ENCODE measurements around the gene CALML3. TPM values are rescaled to one million over a fixed set of nuclear protein-coding genes. Genes with fewer than 3 reads are reported as not detected.

CALML3 gene
- total RNA-seq, 1 donor = not detected

DNA sequence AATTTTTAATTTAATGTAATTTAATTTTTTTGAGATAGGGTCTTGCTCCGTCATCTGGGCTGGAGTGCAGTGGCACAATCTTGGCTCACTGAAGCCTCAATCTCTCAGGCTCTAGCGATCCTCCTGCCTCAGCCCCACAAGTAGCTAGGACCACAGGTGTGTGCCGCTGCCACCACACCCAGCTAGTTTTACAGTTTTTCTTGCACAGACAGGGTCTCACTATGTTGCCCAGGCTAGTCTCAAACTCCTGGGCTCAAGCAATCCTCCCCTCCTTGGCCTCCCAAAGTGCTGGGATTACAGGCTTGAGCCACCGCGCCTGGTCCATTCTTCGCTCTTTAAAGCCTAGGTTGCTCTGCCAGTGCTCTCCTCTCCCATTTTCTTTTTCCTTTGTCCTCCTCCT lies 12.9 kb downstream of the CALML3 start:
- Histone ChIP-seq H3K27ac (ENCODE audit: low read depth, low read length) (no peak overlapping the region), H3K4me1 (ENCODE audit: insufficient read depth, low read length) (peaks cover 11% of the 10 kb centered on the region), H2AFZ (ENCODE audit: low read length) (no peak overlapping the region), H3K36me3 (ENCODE audit: insufficient read depth, low read length) (no peaks in the 10 kb centered on the region), H3K9me3 (ENCODE audit: low read depth, low read length) (no peaks in the 10 kb centered on the region), H4K20me1 (ENCODE audit: insufficient read depth, low read length) (no peaks in the 10 kb centered on the region), H3K4me3 (ENCODE audit: insufficient read depth, low read length) (no peak overlapping the region), H3K79me2 (ENCODE audit: insufficient read depth, low read length) (no peaks in the 10 kb centered on the region), H3K27me3 (ENCODE audit: insufficient read depth, low read length) (peaks cover 5% of the 10 kb centered on the region), H3K4me2 (ENCODE audit: insufficient read depth, low read length) (no peak overlapping the region)
- TF ChIP-seq, protein P1, sequence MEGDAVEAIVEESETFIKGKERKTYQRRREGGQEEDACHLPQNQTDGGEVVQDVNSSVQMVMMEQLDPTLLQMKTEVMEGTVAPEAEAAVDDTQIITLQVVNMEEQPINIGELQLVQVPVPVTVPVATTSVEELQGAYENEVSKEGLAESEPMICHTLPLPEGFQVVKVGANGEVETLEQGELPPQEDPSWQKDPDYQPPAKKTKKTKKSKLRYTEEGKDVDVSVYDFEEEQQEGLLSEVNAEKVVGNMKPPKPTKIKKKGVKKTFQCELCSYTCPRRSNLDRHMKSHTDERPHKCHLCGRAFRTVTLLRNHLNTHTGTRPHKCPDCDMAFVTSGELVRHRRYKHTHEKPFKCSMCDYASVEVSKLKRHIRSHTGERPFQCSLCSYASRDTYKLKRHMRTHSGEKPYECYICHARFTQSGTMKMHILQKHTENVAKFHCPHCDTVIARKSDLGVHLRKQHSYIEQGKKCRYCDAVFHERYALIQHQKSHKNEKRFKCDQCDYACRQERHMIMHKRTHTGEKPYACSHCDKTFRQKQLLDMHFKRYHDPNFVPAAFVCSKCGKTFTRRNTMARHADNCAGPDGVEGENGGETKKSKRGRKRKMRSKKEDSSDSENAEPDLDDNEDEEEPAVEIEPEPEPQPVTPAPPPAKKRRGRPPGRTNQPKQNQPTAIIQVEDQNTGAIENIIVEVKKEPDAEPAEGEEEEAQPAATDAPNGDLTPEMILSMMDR (IDR thresholded peaks at IDR 0.05; ENCODE audit: extremely low read depth, low read depth, low read length) = no peak
- DNase-seq (ENCODE audit: insufficient read length, low spot score, missing footprints) = no peak

DNA sequence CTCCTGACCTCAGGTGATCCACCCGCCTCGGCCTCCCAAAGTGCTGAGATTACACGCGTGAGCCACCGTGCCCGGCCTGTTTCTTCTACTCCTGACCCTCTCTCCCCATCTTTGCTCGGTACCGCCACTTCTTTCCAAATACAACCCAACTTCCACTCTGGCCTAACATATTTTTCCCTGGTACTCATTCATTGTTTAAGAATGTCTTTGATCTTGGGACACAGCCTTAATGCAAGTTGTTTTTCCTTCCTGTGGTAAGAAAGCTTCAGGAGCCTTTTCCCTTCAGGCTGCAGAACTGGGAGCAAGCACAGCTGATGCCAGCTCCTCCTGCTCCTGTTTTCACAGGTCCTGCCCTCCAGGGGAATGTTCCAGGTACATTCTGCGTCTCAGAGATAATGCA lies 13.7 kb downstream of the CALML3 start:
- DNase-seq (ENCODE audit: insufficient read length, low spot score, missing footprints) = peak; percentile 62
- peaks cover 5% of the 10 kb centered on the region for H3K27me3 ChIP-seq (ENCODE audit: insufficient read depth, low read length)
- H3K4me2 ChIP-seq (ENCODE audit: insufficient read depth, low read length) = no peak overlapping the region
- no peaks in the 10 kb centered on the region for H3K36me3 ChIP-seq (ENCODE audit: insufficient read depth, low read length)
- H3K27ac ChIP-seq (ENCODE audit: low read depth, low read length) = no peak overlapping the region
- H4K20me1 ChIP-seq (ENCODE audit: insufficient read depth, low read length) = no peaks in the 10 kb centered on the region
- no peaks in the 10 kb centered on the region for H3K79me2 ChIP-seq (ENCODE audit: insufficient read depth, low read length)
- H3K4me3 ChIP-seq (ENCODE audit: insufficient read depth, low read length) = no peak overlapping the region
- TF ChIP-seq, protein P1 (IDR thresholded peaks at IDR 0.05; ENCODE audit: extremely low read depth, low read depth, low read length) = no peak
- H2AFZ ChIP-seq (ENCODE audit: low read length) = no peak overlapping the region
- H3K4me1 ChIP-seq (ENCODE audit: insufficient read depth, low read length) = peaks cover 11% of the 10 kb centered on the region
- H3K9me3 ChIP-seq (ENCODE audit: low read depth, low read length) = no peaks in the 10 kb centered on the region

DNA sequence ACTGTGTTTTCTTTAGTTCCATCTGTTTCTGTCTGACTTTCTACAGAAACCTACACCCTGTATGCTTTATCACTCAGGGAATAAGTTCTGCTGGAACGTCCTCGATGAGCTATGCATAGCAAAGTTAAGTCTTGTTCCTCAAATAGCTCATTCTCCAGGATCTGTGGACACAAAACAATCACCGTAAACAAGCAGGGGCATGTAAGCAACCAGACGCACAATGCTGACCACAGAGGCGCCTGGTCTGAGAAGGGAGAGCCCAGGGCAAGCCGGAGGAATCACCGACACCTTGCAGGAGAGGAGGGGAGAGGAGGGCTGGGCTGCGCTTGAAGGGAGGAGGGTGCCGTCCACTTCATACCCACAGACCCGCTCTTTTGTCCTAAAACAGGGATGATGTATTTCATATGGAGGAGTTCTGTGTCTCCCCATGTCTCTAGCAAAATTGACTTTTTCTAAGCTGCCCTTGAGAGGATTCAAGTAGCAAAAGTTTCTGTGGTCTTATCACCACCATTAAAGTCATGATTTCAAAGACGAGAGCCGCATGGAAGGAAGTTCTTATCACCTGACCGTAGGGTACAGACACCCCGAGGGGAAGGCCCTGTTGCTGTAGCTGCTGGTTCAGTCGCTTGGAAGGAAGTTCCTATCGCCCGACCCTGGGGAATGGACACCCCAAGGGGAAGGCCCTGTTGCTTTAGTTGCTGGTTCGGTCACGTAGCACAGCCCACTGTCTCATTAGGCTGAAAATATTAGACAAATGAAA lies 14.3 kb downstream of the CALML3 start:
- no peak overlapping the region for H3K27ac ChIP-seq (ENCODE audit: low read depth, low read length)
- peaks cover 11% of the 10 kb centered on the region for H3K4me1 ChIP-seq (ENCODE audit: insufficient read depth, low read length)
- no peaks in the 10 kb centered on the region for H4K20me1 ChIP-seq (ENCODE audit: insufficient read depth, low read length)
- TF ChIP-seq, protein P1 (IDR thresholded peaks at IDR 0.05; ENCODE audit: extremely low read depth, low read depth, low read length) = no peak
- H3K27me3 ChIP-seq (ENCODE audit: insufficient read depth, low read length) = peaks cover 5% of the 10 kb centered on the region
- no peak overlapping the region for H3K4me2 ChIP-seq (ENCODE audit: insufficient read depth, low read length)
- no peaks in the 10 kb centered on the region for H3K36me3 ChIP-seq (ENCODE audit: insufficient read depth, low read length)
- H3K79me2 ChIP-seq (ENCODE audit: insufficient read depth, low read length) = no peaks in the 10 kb centered on the region
- no peaks in the 10 kb centered on the region for H3K9me3 ChIP-seq (ENCODE audit: low read depth, low read length)
- no peak for DNase-seq (ENCODE audit: insufficient read length, low spot score, missing footprints)
- H3K4me3 ChIP-seq (ENCODE audit: insufficient read depth, low read length) = no peak overlapping the region
- no peak overlapping the region for H2AFZ ChIP-seq (ENCODE audit: low read length)

DNA sequence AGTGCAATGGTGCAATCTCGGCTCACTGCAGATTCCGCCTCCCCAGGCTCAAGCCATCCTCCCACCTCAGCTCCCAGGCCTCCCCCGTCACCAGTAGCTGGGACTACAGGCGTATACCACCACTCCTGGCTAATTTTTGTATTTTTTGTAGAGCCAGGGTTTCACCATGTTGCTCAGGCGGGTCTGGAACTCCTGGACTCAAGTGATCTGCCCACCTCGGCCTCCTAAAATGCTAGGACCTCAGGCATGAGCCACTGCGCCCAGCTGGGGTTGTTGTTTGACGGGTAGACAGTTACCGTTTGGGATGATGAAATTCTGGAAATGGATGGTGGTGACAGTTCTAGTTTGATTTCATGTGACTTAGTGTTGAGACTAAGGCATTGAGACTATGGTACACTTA lies 15.3 kb downstream of the CALML3 start:
- H3K79me2 ChIP-seq (ENCODE audit: insufficient read depth, low read length) = no peaks in the 10 kb centered on the region
- H3K27ac ChIP-seq (ENCODE audit: low read depth, low read length) = no peak overlapping the region
- no peaks in the 10 kb centered on the region for H3K36me3 ChIP-seq (ENCODE audit: insufficient read depth, low read length)
- H3K27me3 ChIP-seq (ENCODE audit: insufficient read depth, low read length) = no peaks in the 10 kb centered on the region
- no peaks in the 10 kb centered on the region for H4K20me1 ChIP-seq (ENCODE audit: insufficient read depth, low read length)
- no peak overlapping the region for H2AFZ ChIP-seq (ENCODE audit: low read length)
- H3K4me1 ChIP-seq (ENCODE audit: insufficient read depth, low read length) = peaks cover 7% of the 10 kb centered on the region
- no peak overlapping the region for H3K4me2 ChIP-seq (ENCODE audit: insufficient read depth, low read length)
- no peaks in the 10 kb centered on the region for H3K9me3 ChIP-seq (ENCODE audit: low read depth, low read length)
- TF ChIP-seq, protein P1 (IDR thresholded peaks at IDR 0.05; ENCODE audit: extremely low read depth, low read depth, low read length) = no peak
- H3K4me3 ChIP-seq (ENCODE audit: insufficient read depth, low read length) = no peak overlapping the region
- DNase-seq (ENCODE audit: insufficient read length, low spot score, missing footprints) = no peak

Data from osteoblast (primary cell).